Lower leg skin (tissue), 3 donors: ENCODE measurements around the gene GIPC3.

ENCODE experiments used
- CTCF ChIP-seq, 3 donors: fragments of 450-650 bp; IDR thresholded peaks; one replicate each; pipeline ENCODE4 v1.5.1; 2016; ENCODE audit warnings: antibody characterized with exemption in 3 of 3, mild to moderate bottlenecking in 3 of 3, moderate library complexity in 2 of 3
- POLR2A ChIP-seq, 2 donors: fragments of 450-650 bp; IDR thresholded peaks; one replicate each; pipeline ENCODE4 v1.6.1; 2016 to 2017; ENCODE audit warnings: antibody characterized with exemption in 2 of 2, mild to moderate bottlenecking in 1 of 2, moderate library complexity in 1 of 2

GRCh38 chr19:3605770-3606169, 20.5 kb downstream of the GIPC3 start:
- no peak for TF ChIP-seq CTCF (IDR thresholded peaks at IDR 0.05)
- TF ChIP-seq POLR2A (IDR thresholded peaks at IDR 0.05), result no peak
